ENCODE data around the gene KRT39.
A peak's percentile ranks its signal among the peaks of the same experiment; 100 is the strongest.

Gene KRT39

GRCh38 chr17:41010441-41010840, 43.7 kb upstream of the KRT39 start:
- DNase-seq = no peak
- no peak overlapping the region for H3K27ac ChIP-seq
- no peaks in the 10 kb centered on the region for H3K9me3 ChIP-seq (ENCODE audit: severe bottlenecking)
- no peaks in the 10 kb centered on the region for H3K27me3 ChIP-seq (ENCODE audit: insufficient read depth, low read depth, severe bottlenecking)
- H3K36me3 ChIP-seq = no peaks in the 10 kb centered on the region
- TF ChIP-seq, protein P1, sequence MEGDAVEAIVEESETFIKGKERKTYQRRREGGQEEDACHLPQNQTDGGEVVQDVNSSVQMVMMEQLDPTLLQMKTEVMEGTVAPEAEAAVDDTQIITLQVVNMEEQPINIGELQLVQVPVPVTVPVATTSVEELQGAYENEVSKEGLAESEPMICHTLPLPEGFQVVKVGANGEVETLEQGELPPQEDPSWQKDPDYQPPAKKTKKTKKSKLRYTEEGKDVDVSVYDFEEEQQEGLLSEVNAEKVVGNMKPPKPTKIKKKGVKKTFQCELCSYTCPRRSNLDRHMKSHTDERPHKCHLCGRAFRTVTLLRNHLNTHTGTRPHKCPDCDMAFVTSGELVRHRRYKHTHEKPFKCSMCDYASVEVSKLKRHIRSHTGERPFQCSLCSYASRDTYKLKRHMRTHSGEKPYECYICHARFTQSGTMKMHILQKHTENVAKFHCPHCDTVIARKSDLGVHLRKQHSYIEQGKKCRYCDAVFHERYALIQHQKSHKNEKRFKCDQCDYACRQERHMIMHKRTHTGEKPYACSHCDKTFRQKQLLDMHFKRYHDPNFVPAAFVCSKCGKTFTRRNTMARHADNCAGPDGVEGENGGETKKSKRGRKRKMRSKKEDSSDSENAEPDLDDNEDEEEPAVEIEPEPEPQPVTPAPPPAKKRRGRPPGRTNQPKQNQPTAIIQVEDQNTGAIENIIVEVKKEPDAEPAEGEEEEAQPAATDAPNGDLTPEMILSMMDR (IDR thresholded peaks at IDR 0.05; ENCODE audit: low read depth, low read length) = no peak
- no peak overlapping the region for H3K4me3 ChIP-seq (ENCODE audit: low read depth, low read length)

DNA sequence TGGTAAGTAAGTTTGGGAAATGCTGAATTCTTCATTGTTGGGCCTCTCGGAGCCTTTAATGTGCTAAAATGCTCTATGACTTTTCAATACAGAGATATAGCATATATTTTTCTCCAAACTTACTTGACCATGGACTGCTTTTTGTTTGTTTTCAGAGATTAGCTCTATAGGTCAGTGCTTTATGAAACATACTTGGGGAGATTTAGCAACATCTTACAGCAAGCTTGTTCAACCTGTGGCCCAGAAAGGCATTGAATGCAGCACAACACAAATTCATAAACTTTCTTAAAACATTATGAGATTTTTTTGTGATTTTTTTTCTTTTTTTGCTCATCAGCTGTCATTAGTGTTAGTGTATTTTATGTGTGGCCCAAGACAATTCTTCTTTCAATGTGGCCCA, 43.2 kb upstream of the KRT39 start:
- Histone ChIP-seq H3K27ac (no peak overlapping the region), H3K4me3 (ENCODE audit: low read depth, low read length) (no peak overlapping the region), H3K27me3 (ENCODE audit: insufficient read depth, low read depth, severe bottlenecking) (no peaks in the 10 kb centered on the region), H3K36me3 (no peaks in the 10 kb centered on the region), H3K9me3 (ENCODE audit: severe bottlenecking) (no peaks in the 10 kb centered on the region)
- DNase-seq = no peak
- TF ChIP-seq, protein P1 (IDR thresholded peaks at IDR 0.05; ENCODE audit: low read depth, low read length) = no peak

GRCh38 chr17:41009301-41009760, 42.6 kb upstream of the KRT39 start:
- H3K9me3 ChIP-seq (ENCODE audit: severe bottlenecking) = no peaks in the 10 kb centered on the region
- H3K36me3 ChIP-seq = no peaks in the 10 kb centered on the region
- no peaks in the 10 kb centered on the region for H3K27me3 ChIP-seq (ENCODE audit: insufficient read depth, low read depth, severe bottlenecking)
- DNase-seq = no peak
- H3K4me3 ChIP-seq (ENCODE audit: low read depth, low read length) = no peak overlapping the region
- H3K27ac ChIP-seq = peak overlapping the region; percentile 51
- TF ChIP-seq, protein P1 (IDR thresholded peaks at IDR 0.05; ENCODE audit: low read depth, low read length) = no peak

DNA sequence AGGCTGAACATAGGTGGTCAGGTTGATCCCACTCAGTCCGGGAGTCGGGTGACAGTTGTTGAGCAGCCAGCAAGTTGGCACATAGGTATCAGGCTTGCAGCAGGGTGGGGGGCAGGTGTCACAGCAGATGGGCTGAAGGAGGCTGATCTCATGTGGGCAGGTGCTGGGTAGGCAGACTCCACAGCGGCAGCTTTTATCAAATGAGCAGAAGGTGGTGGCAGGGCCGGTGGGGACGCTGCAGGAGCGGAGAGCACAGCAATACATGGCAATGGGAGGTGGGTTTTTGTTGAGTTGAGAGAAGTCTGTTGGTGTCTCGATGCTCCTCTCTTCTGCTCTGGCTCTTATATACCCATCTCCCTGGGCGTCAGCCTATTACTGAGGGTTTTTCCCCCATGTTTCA, 42.1 kb upstream of the KRT39 start, which contains the start of gene KRTAP3-1:
Gene KRTAP3-1, minus strand, starts transcription at position 318 of the 400 bp plus-strand sequence. Its CDS starts 54 bp downstream, at position 264.
- TF ChIP-seq, protein P1 (IDR thresholded peaks at IDR 0.05; ENCODE audit: low read depth, low read length) = peak; percentile 35; the same call in 1 of the 2 replicates
- H3K36me3 ChIP-seq = no peaks in the 10 kb centered on the region
- H3K27ac ChIP-seq = peak within 1 kb of the TSS; percentile 51
- no peak within 1 kb of the TSS for H3K4me3 ChIP-seq (ENCODE audit: low read depth, low read length)
- no peaks in the 10 kb centered on the region for H3K9me3 ChIP-seq (ENCODE audit: severe bottlenecking)
- peak; percentile 91 for DNase-seq
- no peaks in the 10 kb centered on the region for H3K27me3 ChIP-seq (ENCODE audit: insufficient read depth, low read depth, severe bottlenecking)

DNA sequence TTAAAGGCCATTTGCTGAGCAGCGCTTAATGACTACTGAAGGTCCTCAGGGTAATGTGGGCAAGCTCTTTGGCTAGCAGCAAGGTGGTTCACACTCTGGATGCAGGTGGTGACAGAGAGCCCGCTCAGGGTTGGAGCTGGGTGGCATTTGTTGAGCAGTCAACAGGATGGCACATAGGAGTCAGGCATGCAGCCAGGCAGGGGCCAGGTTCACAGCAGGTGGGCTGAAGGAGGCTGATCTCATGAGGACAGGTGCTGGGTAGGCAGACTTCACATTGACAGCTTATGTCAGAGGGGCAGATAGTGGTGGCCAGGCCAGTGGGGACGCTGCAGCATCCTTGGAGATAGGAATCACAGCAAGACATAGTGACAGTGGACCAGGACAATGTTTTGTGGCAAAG, 37.6 kb upstream of the KRT39 start:
- DNase-seq = peak; percentile 21
- no peak overlapping the region for H3K4me3 ChIP-seq (ENCODE audit: low read depth, low read length)
- H3K27ac ChIP-seq = no peak overlapping the region
- no peaks in the 10 kb centered on the region for H3K27me3 ChIP-seq (ENCODE audit: insufficient read depth, low read depth, severe bottlenecking)
- TF ChIP-seq, protein P1 (IDR thresholded peaks at IDR 0.05; ENCODE audit: low read depth, low read length) = no peak
- no peaks in the 10 kb centered on the region for H3K36me3 ChIP-seq
- H3K9me3 ChIP-seq (ENCODE audit: severe bottlenecking) = no peaks in the 10 kb centered on the region

- TF ChIP-seq, protein P1 (IDR thresholded peaks at IDR 0.05; ENCODE audit: low read depth, low read length) = no peak
- Histone ChIP-seq H3K27me3 (ENCODE audit: insufficient read depth, low read depth, severe bottlenecking) (no peaks in the 10 kb centered on the region), H3K9me3 (ENCODE audit: severe bottlenecking) (no peaks in the 10 kb centered on the region), H3K27ac (no peak overlapping the region), H3K36me3 (no peaks in the 10 kb centered on the region), H3K4me3 (ENCODE audit: low read depth, low read length) (no peak overlapping the region)
- no peak for DNase-seq
Observed at GRCh38 chr17:41003926-41004325, 37.2 kb upstream of the KRT39 start.

Data from WERI-Rb-1 (cell line).